C4-2B (cell line): ENCODE results near the gene CDA.

ENCODE experiments used
- H3K27ac ChIP-seq: fragments of 450-650 bp; 2 replicates; pipeline ENCODE4 v1.5.1; 2017
- ZFX ChIP-seq: fragments of 450-650 bp; IDR thresholded peaks from 2 replicates; pipeline ENCODE4 v1.6.1; 2017
- TF ChIP-seq, protein P1 (sequence below): fragments of 450-650 bp; conservative IDR thresholded peaks from 2 replicates; pipeline ENCODE4 v1.5.1; 2017; ENCODE audit warnings: mild to moderate bottlenecking

CDA gene

DNA sequence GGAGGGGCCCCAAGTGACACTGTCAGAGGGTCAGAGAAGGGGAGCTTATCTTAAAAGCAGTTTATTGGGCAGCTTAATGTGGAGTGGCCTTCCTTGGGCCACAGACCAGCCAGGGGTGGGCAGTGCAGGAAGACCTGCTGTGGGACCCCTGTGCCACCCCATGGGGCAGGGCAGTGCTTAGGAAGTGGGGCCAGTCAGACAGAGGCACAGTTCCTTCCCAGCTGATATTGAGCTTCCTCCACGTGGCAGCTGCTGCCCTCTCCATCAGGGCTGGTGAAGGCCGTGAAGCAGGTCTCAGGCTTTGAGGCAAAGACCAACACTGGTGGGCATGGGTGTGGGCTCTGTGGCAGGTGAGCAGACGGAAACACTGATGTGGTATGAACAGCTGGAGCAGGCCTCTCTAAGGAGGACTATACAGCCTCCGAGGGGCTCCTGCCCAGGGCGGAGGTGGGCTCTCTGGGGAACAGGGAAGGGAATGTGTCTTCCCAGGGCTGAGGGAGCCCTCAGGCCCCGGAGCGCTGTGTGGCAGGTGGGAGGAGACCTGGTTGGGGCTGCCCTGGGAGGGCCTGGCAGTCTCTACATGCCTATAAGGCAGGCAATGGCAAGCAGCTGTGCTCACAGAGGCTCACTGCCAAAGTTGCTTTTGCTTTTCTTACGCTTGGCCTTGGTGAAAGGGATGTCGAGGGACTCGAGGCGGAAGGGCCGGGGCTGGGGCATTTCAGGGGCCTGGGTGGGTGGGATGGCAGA lies 75.2 kb downstream of the CDA start:
- TF ChIP-seq, protein P1, sequence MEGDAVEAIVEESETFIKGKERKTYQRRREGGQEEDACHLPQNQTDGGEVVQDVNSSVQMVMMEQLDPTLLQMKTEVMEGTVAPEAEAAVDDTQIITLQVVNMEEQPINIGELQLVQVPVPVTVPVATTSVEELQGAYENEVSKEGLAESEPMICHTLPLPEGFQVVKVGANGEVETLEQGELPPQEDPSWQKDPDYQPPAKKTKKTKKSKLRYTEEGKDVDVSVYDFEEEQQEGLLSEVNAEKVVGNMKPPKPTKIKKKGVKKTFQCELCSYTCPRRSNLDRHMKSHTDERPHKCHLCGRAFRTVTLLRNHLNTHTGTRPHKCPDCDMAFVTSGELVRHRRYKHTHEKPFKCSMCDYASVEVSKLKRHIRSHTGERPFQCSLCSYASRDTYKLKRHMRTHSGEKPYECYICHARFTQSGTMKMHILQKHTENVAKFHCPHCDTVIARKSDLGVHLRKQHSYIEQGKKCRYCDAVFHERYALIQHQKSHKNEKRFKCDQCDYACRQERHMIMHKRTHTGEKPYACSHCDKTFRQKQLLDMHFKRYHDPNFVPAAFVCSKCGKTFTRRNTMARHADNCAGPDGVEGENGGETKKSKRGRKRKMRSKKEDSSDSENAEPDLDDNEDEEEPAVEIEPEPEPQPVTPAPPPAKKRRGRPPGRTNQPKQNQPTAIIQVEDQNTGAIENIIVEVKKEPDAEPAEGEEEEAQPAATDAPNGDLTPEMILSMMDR: no peak
- no peak for TF ChIP-seq ZFX

DNA sequence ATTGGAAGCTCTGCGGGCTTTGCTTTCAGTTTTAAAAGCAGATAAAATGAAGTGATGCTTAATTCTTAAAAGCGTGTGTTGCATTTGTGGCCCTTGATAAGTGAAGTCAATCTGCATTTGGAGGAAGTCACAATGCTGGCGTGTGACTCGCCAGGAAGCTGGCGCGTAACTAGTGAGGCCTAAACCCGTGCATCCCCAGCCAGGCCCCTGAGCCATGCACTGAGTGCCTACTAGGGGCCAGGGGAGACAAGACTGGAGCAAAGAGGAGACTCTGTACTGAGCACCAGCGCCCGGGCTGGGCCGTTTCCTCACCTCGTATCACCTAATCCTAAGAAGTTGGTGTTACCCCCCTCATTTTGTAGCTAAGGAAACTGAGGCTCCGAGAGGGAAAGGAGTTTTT lies 76.8 kb downstream of the CDA start:
- TF ChIP-seq ZFX: no peak
- TF ChIP-seq, protein P1: no peak
- H3K27ac ChIP-seq: no peak overlapping the region

More for the DNA sequence above, 75.2 kb downstream of the CDA start:
- no peak overlapping the region for H3K27ac ChIP-seq

DNA sequence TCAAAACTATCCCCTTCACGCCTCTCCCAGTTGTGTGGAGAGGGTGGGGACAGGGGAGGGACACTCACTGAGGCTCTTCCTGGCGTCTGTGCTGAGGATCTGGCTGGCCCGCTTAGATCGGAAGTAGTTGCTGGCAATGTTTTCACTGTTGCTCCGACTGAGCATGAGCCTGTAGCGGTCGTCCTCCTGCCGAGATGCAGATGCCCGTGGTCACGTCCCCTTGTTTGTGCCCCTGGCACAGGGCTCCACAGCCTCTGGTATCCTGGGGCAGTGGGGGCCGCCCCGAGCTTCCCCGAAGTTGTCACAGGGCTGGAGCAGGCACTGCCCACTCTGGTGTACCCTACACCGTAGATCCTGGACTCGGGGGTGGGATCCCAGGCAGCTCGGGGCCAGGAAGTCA lies 77.2 kb downstream of the CDA start:
- H3K27ac ChIP-seq: no peak overlapping the region
- no peak for TF ChIP-seq ZFX
- TF ChIP-seq, protein P1: no peak

DNA sequence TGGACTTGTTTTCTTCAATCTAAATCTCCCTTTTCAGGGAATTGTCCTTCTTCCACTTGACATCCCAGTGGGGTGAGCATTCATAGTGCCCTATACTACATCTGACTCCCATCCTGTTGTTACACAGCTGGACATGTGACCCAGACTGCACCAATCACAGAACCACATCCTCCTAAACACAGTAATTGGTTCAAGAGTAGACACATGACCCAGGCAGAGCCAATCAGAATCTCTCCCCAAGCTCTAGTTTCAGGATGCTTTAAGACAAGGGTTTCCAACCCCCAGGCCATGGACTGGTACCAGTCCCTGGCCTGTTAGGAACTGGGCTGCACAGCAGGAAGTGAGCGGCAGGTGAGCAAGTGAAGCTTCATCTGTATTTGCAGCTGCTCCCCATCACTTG lies 77.9 kb downstream of the CDA start:
- no peak overlapping the region for H3K27ac ChIP-seq
- no peak for TF ChIP-seq ZFX
- TF ChIP-seq, protein P1: no peak
